ENCODE measurements around the gene ZFP30. TPM values are rescaled to one million over a fixed set of nuclear protein-coding genes. Genes with fewer than 3 reads are reported as not detected.

ZFP30 gene
- polyA plus RNA-seq, 1 of the 3 experiments (the other 2 are of a cell fraction), result 2.3 TPM

GRCh38 chr19:37583340-37583739 lies 71.9 kb downstream of the ZFP30 start (continued):
- TF ChIP-seq ZBTB33 (IDR thresholded peaks at IDR 0.05; ENCODE audit: borderline replicate concordance, low read depth), result no peak
- TF ChIP-seq TEAD4 (IDR thresholded peaks at IDR 0.05; ENCODE audit: borderline replicate concordance, insufficient read depth), result no peak
- TF ChIP-seq USF1 (IDR thresholded peaks at IDR 0.05; ENCODE audit: borderline replicate concordance, low read depth), result no peak
- no peak for TF ChIP-seq EP300 (IDR thresholded peaks at IDR 0.05; ENCODE audit: borderline replicate concordance in 1 of 2, low read depth in 1 of 2, low read length in 1 of 2)
- no peak for TF ChIP-seq TCF12 (IDR thresholded peaks at IDR 0.05)
- no peak for TF ChIP-seq FOSL2 (IDR thresholded peaks at IDR 0.05; ENCODE audit: borderline replicate concordance, low read depth)

DNA sequence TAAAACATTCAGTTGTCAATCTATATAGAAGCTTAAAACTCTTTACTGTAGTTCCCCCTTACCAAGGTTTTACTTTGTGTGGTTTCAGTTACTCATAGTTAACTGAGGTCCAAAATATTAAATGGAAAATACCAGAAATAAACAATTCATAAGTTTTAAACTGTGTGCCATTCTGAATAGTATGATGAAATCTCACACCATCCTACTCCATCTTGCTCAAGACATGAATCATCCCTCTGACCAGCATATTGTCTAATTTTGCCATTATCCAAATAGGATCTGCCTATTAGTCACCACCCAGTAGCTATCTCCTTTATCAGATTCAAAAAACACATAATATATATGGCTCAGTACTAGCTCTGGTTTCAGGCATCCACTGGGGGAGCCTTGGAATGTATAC lies 83.1 kb downstream of the ZFP30 start:
- Histone ChIP-seq H4K20me1 (ENCODE audit: insufficient read depth) (no peaks in the 10 kb centered on the region), H3K9ac (no peak overlapping the region), H3K4me1 (ENCODE audit: control insufficient read depth in 1 of 2, insufficient read depth in 2 of 2, low read depth in 1 of 2, low read length in 1 of 2) (no peaks in the 10 kb centered on the region), H3F3A (replicated peaks; ENCODE audit: insufficient read depth) (no peaks in the 10 kb centered on the region), H3K27me3 (ENCODE audit: insufficient read depth) (no peaks in the 10 kb centered on the region), H3K9me3 (peaks cover 15% of the 10 kb centered on the region; the same call in 1 of the 2 replicates), H3K4me3 (ENCODE audit: low read depth in 2 of 2, low read length in 1 of 2) (no peak overlapping the region), H3K79me2 (ENCODE audit: insufficient read depth) (no peaks in the 10 kb centered on the region), H2AFZ (ENCODE audit: low read depth) (no peak overlapping the region), H3K27ac (ENCODE audit: low read depth in 2 of 2, low read length in 1 of 2) (no peak overlapping the region), H3K36me3 (replicated peaks in 1 of 2; ENCODE audit: control insufficient read depth in 1 of 2, insufficient read depth in 2 of 2, low read length in 1 of 2) (peaks cover 17 to 22% of the 10 kb centered on the region in 2 experiments), H3K4me2 (no peak overlapping the region), H3K9me2 (no peaks in the 10 kb centered on the region)
- ChIA-PET CTCF (interaction anchor here (1.1 kb wide), 1 partner anchor 20 kb away, joined by 3 read pairs; no protein-coding TSS in a partner anchor), POLR2A (no interaction called here)
- DNase-seq, result no peak
- TF ChIP-seq ELF1 (IDR thresholded peaks at IDR 0.05), result no peak
- TF ChIP-seq TAF1 (IDR thresholded peaks at IDR 0.05; ENCODE audit: borderline replicate concordance, low read depth, low read length), result no peak
- TF ChIP-seq, protein P1, sequence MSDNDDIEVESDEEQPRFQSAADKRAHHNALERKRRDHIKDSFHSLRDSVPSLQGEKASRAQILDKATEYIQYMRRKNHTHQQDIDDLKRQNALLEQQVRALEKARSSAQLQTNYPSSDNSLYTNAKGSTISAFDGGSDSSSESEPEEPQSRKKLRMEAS (IDR thresholded peaks at IDR 0.05; ENCODE audit: low read depth), result no peak
- no peak for TF ChIP-seq FOSL2 (IDR thresholded peaks at IDR 0.05; ENCODE audit: borderline replicate concordance, low read depth)
- TF ChIP-seq GABPA (IDR thresholded peaks at IDR 0.05; ENCODE audit: low read depth), result no peak
- no peak for TF ChIP-seq FOXM1 (IDR thresholded peaks at IDR 0.05; ENCODE audit: low read depth)
- TF ChIP-seq RAD21 (IDR thresholded peaks at IDR 0.05; ENCODE audit: low read length), result no peak
- no peak for TF ChIP-seq REST (IDR thresholded peaks at IDR 0.05; ENCODE audit: low read depth, low read length)
- no peak for TF ChIP-seq IRF3 (IDR thresholded peaks at IDR 0.05; ENCODE audit: low read depth, low read length)
- TF ChIP-seq USF2 (IDR thresholded peaks at IDR 0.05; ENCODE audit: borderline replicate concordance, low read depth, low read length), result no peak
- TF ChIP-seq CTCF (IDR thresholded peaks at IDR 0.05), result no peak
- no peak for TF ChIP-seq RFX5 (IDR thresholded peaks at IDR 0.05; ENCODE audit: low read length)
- TF ChIP-seq, protein P2, sequence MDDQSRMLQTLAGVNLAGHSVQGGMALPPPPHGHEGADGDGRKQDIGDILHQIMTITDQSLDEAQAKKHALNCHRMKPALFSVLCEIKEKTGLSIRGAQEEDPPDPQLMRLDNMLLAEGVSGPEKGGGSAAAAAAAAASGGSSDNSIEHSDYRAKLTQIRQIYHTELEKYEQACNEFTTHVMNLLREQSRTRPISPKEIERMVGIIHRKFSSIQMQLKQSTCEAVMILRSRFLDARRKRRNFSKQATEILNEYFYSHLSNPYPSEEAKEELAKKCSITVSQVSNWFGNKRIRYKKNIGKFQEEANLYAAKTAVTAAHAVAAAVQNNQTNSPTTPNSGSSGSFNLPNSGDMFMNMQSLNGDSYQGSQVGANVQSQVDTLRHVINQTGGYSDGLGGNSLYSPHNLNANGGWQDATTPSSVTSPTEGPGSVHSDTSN (IDR thresholded peaks at IDR 0.05), result no peak
- TF ChIP-seq SMC3 (IDR thresholded peaks at IDR 0.05; ENCODE audit: low read depth, low read length), result no peak
- no peak for TF ChIP-seq TEAD4 (IDR thresholded peaks at IDR 0.05; ENCODE audit: borderline replicate concordance, insufficient read depth)
- TF ChIP-seq MXI1 (IDR thresholded peaks at IDR 0.05; ENCODE audit: low read depth, low read length), result no peak

Data from SK-N-SH (cell line).